GM18951 (cell line): Measurements from ENCODE around the gene CTDP1.

Source experiments
- POLR2A ChIP-seq: IDR thresholded peaks from 4 replicates; pipeline ENCODE4 v1.6.1; 2011; ENCODE audit warnings: mild to moderate bottlenecking; ENCODE audit not compliant: insufficient read length, insufficient read depth; ENCODE audit errors: extremely low read depth
- in situ Hi-C: fragments of 300-500 bp; cut with MboI; formaldehyde crosslinking; loops from one replicate; pipeline ENCODE4 v1.12.0; 2022; ENCODE audit warnings: low sequenced_read_pairs, mixed read lengths, inconsistent platforms; ENCODE audit not compliant: unreplicated experiment

The CTDP1 gene

GRCh38 chr18:79775441-79776221, 96.0 kb downstream of the CTDP1 start:
- no peak for TF ChIP-seq POLR2A
- in situ Hi-C loops = no loop called here

- in situ Hi-C loops = no loop called here
- TF ChIP-seq POLR2A = no peak
Observed at GRCh38 chr18:79776674-79777073, 97.1 kb downstream of the CTDP1 start.

- in situ Hi-C loops = no loop called here
- TF ChIP-seq POLR2A = no peak
Observed at GRCh38 chr18:79778291-79778791, 98.7 kb downstream of the CTDP1 start.

GRCh38 chr18:79779021-79779699, 99.6 kb downstream of the CTDP1 start:
- TF ChIP-seq POLR2A = no peak
- in situ Hi-C loops = no loop called here

GRCh38 chr18:79779700-79780190, 100.1 kb downstream of the CTDP1 start:
- in situ Hi-C loops = no loop called here

GRCh38 chr18:79780547-79780946, 100.9 kb downstream of the CTDP1 start:
- in situ Hi-C loops = no loop called here
- no peak for TF ChIP-seq POLR2A

More at GRCh38 chr18:79779700-79780190, 100.1 kb downstream of the CTDP1 start:
- TF ChIP-seq POLR2A = no peak

- no peak for TF ChIP-seq POLR2A
- in situ Hi-C loops = no loop called here
Observed at GRCh38 chr18:79781331-79781941, 101.8 kb downstream of the CTDP1 start.

GRCh38 chr18:79782566-79783308, 103.1 kb downstream of the CTDP1 start:
- in situ Hi-C loops = no loop called here
- no peak for TF ChIP-seq POLR2A

- no peak for TF ChIP-seq POLR2A
- in situ Hi-C loops = no loop called here
Observed at GRCh38 chr18:79784071-79784913, 104.7 kb downstream of the CTDP1 start.

GRCh38 chr18:79784965-79785770, 105.6 kb downstream of the CTDP1 start:
- TF ChIP-seq POLR2A = no peak
- in situ Hi-C loops = no loop called here

GRCh38 chr18:79785831-79786230, 106.2 kb downstream of the CTDP1 start:
- in situ Hi-C loops = no loop called here
- no peak for TF ChIP-seq POLR2A

- in situ Hi-C loops = no loop called here
Observed at GRCh38 chr18:79786304-79786703, 106.7 kb downstream of the CTDP1 start.

More at GRCh38 chr18:79786304-79786703, 106.7 kb downstream of the CTDP1 start:
- TF ChIP-seq POLR2A = no peak
